ENCODE data around the gene CHRNA1. TPM values are rescaled to one million over a fixed set of nuclear protein-coding genes. Genes with fewer than 3 reads are reported as not detected.

Gene CHRNA1
- total RNA-seq, 1 experiment from 2014 or later, result not detected

- ChIA-PET RAD21 (ENCODE audit: low non-redundant PET in 1 of 2, low total read pairs in 2 of 2, uncharacterized antibody in 2 of 2, unreplicated experiment in 2 of 2) (no interaction called here), CTCF (no interaction called here), POLR2A (no interaction called here)
- no TSS peak for BruUV-seq (replicated peaks)
- Histone ChIP-seq H3K27me3 (ENCODE audit: insufficient read depth, low read length) (no peaks in the 10 kb centered on the region), H2AFZ (ENCODE audit: low read depth, low read length, poor library complexity, severe bottlenecking) (no peak overlapping the region), H3K4me2 (ENCODE audit: low read length) (no peak overlapping the region), H3K79me2 (ENCODE audit: insufficient read depth, low read length) (no peaks in the 10 kb centered on the region), H3K4me3 (replicated peaks in 1 of 2; ENCODE audit: low read depth in 1 of 2, low read length in 2 of 2) (no peak overlapping the region), H4K20me1 (ENCODE audit: insufficient read depth) (no peaks in the 10 kb centered on the region), H3K36me3 (ENCODE audit: control insufficient read depth in 1 of 2, insufficient read depth in 2 of 2, low read length in 2 of 2) (no peaks in the 10 kb centered on the region), H3K27ac (ENCODE audit: low read depth, low read length) (no peak overlapping the region), H3K9me3 (ENCODE audit: control insufficient read depth in 1 of 2, insufficient read depth in 1 of 2, low read depth in 1 of 2, low read length in 2 of 2) (no peaks in the 10 kb centered on the region), H3K9me2 (ENCODE audit: insufficient read depth) (no peaks in the 10 kb centered on the region), H3K4me1 (ENCODE audit: control insufficient read depth in 1 of 2, insufficient read depth in 2 of 2, low read length in 2 of 2) (peaks cover 5 to 7% of the 10 kb centered on the region in 2 experiments), H3K9ac (ENCODE audit: low read length) (no peak overlapping the region)
- TF ChIP-seq TCF7L2 (IDR thresholded peaks at IDR 0.05; ENCODE audit: borderline replicate concordance, extremely low read depth, insufficient read depth, insufficient read length), result no peak
- no peak for TF ChIP-seq ZFX (IDR thresholded peaks at IDR 0.05)
- no peak for TF ChIP-seq CEBPB (IDR thresholded peaks at IDR 0.05; ENCODE audit: low read depth)
- TF ChIP-seq REST (IDR thresholded peaks at IDR 0.05; ENCODE audit: low read depth), result no peak
- TF ChIP-seq ELF1 (IDR thresholded peaks at IDR 0.05; ENCODE audit: borderline replicate concordance, low read depth), result no peak
- no peak for TF ChIP-seq SRF (IDR thresholded peaks at IDR 0.05; ENCODE audit: low read depth)
- no peak for TF ChIP-seq EGR1 (IDR thresholded peaks at IDR 0.05; ENCODE audit: low read depth)
- TF ChIP-seq SIN3A (IDR thresholded peaks at IDR 0.05; ENCODE audit: low read depth), result no peak
- TF ChIP-seq FOSL1 (IDR thresholded peaks at IDR 0.05; ENCODE audit: low read depth), result no peak
- no peak for TF ChIP-seq CTCF (IDR thresholded peaks at IDR 0.05 in 2 of 3, conservative IDR thresholded peaks at IDR 0.05 in 1 of 3; ENCODE audit: borderline replicate concordance in 1 of 3, insufficient read depth in 1 of 3, low read depth in 2 of 3, low read length in 2 of 3)
- no peak for TF ChIP-seq YY1 (IDR thresholded peaks at IDR 0.05; ENCODE audit: extremely low read depth, insufficient replicate concordance, low read depth, low read length)
- no peak for TF ChIP-seq POLR2A (IDR thresholded peaks at IDR 0.05; ENCODE audit: borderline replicate concordance, extremely low read depth, insufficient read depth, insufficient read length)
- TF ChIP-seq ZNF274 (IDR thresholded peaks at IDR 0.05; ENCODE audit: low read depth, low read length), result no peak
- no peak for TF ChIP-seq JUND (IDR thresholded peaks at IDR 0.05)
- no peak for TF ChIP-seq ZBTB33 (IDR thresholded peaks at IDR 0.05; ENCODE audit: extremely low read depth, insufficient replicate concordance, low read length)
- TF ChIP-seq CBX3 (IDR thresholded peaks at IDR 0.05; ENCODE audit: low read depth), result no peak
- no peak for TF ChIP-seq EZH2 (IDR thresholded peaks at IDR 0.05)
- no peak for TF ChIP-seq SP1 (IDR thresholded peaks at IDR 0.05; ENCODE audit: low read depth)
- no peak for TF ChIP-seq ATF3 (IDR thresholded peaks at IDR 0.05)
- intact Hi-C loops (cut with micrococcal nuclease), result no loop called here
- ATAC-seq (no peak), DNase-seq (ENCODE audit: low read depth, low spot score) (no peak)
Observed at GRCh38 chr2:174745142-174745541, 19.1 kb downstream of the CHRNA1 start.
